GM12873 (cell line): ENCODE data around the gene SASH1.

Source experiments
- TF ChIP-seq, protein P1 (sequence below): IDR thresholded peaks from 2 replicates; pipeline ENCODE4 v1.5.1; 2012; ENCODE audit warnings: low read depth, mild to moderate bottlenecking, moderate library complexity, low read length, control low read depth; ENCODE audit not compliant: insufficient read depth; ENCODE audit errors: missing control alignments

SASH1 gene

GRCh38 chr6:148342350-148343046, at the start of gene SASH1:
TSS of gene SASH1 (plus strand) at chr6:148342838. CDS start at chr6:148343068, 230 bp downstream.
- TF ChIP-seq, protein P1, sequence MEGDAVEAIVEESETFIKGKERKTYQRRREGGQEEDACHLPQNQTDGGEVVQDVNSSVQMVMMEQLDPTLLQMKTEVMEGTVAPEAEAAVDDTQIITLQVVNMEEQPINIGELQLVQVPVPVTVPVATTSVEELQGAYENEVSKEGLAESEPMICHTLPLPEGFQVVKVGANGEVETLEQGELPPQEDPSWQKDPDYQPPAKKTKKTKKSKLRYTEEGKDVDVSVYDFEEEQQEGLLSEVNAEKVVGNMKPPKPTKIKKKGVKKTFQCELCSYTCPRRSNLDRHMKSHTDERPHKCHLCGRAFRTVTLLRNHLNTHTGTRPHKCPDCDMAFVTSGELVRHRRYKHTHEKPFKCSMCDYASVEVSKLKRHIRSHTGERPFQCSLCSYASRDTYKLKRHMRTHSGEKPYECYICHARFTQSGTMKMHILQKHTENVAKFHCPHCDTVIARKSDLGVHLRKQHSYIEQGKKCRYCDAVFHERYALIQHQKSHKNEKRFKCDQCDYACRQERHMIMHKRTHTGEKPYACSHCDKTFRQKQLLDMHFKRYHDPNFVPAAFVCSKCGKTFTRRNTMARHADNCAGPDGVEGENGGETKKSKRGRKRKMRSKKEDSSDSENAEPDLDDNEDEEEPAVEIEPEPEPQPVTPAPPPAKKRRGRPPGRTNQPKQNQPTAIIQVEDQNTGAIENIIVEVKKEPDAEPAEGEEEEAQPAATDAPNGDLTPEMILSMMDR: no peak

GRCh38 chr6:148293181-148293995, 49.2 kb upstream of the SASH1 start:
- TF ChIP-seq, protein P1: no peak

- TF ChIP-seq, protein P1: no peak
Observed at GRCh38 chr6:148294059-148294458, 48.6 kb upstream of the SASH1 start.

GRCh38 chr6:148295261-148295887, 47.3 kb upstream of the SASH1 start:
- TF ChIP-seq, protein P1: no peak

GRCh38 chr6:148296771-148297170, 45.9 kb upstream of the SASH1 start:
- TF ChIP-seq, protein P1: no peak

DNA sequence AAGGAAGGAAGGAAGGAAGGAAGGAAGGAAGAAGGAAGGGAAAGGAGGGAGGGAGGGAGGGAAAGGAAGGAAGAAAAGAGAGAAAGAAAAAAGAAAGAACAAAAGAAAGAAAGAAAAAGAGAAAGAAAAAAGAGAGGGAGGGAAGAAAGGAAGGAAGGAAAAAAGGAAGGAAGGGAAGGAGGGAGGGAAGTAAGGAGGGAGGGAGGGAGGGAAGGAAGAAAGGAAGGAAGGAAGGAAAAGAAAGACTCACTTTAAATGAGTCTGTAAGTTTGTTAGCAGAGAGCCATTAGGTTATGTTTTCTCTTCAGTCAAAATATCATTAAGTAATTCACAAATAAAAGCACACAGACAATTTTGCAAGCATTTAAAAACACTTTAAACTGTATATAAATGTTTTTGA, 44.0 kb upstream of the SASH1 start:
- TF ChIP-seq, protein P1: no peak

DNA sequence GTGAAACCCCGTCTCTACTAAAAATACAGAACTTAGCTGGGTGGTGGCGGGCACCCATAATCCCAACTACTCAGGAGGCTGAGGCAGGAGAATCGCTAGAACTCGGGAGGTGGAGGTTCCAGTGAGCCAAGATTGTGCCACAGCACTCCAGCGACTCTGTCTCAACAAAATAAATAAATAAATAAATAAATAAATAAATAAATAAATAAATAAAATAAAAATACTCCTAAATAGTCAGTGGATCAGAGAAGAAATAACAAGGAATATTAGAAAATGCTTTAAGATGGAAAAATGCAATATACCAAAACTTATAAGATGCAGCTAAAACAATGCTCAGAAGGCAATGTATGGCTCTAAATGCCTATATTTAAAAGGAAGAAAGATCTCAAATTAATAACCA, 39.0 kb upstream of the SASH1 start:
- TF ChIP-seq, protein P1: no peak
